Activated T-cell treated with anti-CD3 and anti-CD28 coated beads for 4 hours (primary cell): ENCODE results near the gene FANCM.
A peak's percentile ranks its signal among the peaks of the same experiment; 100 is the strongest.
"Not testable (repeated sequence)": the region's sequence is repeated elsewhere in the genome, so short reads cannot be mapped to it uniquely, and the experiment has no call there.

Source experiments
- DNase-seq: peaks from one replicate; pipeline ENCODE4 v3.0.0-alpha.2; 2020

FANCM gene

GRCh38 chr14:45140661-45141187 is 5.0 kb downstream of the FANCM start:
- no peak for DNase-seq

DNA sequence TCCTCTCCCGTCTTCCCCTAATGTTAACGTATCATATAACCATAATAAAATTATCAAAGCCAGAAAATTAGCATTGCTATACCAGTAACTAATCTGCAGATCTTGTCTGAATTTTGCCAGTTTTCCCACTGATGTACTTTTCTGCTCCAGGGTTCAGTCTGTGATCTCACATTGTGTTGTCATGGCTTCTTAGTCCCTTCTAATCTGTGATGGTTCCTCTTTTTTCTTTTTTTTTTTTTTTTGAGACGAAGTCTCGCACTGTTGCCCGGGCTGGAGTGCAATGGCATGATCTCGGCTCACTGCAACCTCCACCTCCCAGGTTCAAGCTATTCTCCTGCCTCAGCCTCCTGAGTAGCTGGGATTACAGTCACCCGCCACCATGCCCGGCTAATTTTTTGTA is 6.4 kb downstream of the FANCM start:
- not testable (repeated sequence) for DNase-seq

- DNase-seq, result no peak
These were observed 8.9 kb downstream of the FANCM start for GRCh38 chr14:45144658-45145057.

DNA sequence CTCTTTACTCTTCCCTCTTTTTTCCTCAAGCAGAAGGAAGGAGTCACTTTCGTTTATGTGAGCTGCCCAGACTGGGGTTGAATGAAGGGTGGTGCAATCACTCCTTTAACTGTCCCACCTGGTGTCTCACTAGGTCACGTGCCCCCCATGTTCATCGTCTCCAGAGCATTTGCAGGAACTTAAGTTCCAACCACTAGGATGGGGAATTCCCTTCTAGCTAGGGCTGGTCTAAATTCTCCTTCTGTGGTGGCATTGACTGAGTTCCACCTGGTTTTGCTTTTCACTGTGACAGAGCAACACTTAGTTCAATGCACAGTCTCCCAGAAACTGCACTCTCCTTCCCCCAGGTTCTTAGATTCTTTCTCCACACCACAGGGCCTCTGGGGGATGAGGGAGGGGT is 9.5 kb downstream of the FANCM start:
- no peak for DNase-seq

GRCh38 chr14:45149602-45150001 is 13.9 kb downstream of the FANCM start:
- DNase-seq, result no peak

GRCh38 chr14:45150386-45150890 is 14.7 kb downstream of the FANCM start:
- DNase-seq, result no peak

GRCh38 chr14:45156067-45156466 is 20.3 kb downstream of the FANCM start:
- DNase-seq, result no peak

DNA sequence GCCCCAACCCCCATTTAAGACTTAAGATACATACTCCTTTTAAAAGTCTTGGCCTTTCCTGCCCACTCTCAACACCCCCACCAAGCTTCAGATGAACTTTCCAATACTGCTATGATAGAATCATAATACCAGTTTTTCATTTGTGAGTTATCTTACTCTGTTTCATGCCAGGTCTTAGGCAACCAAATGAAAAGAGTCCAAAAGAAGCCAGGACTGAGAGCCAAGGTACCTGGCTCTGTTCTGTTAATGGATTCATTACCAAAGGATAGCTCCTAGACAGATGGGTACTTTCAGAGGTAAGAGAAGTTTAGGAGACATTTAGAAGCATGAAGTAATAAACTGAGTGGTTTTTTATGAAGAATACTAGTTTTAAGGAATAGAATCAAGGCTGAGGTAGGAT is 34.2 kb downstream of the FANCM start:
- DNase-seq, result no peak

DNA sequence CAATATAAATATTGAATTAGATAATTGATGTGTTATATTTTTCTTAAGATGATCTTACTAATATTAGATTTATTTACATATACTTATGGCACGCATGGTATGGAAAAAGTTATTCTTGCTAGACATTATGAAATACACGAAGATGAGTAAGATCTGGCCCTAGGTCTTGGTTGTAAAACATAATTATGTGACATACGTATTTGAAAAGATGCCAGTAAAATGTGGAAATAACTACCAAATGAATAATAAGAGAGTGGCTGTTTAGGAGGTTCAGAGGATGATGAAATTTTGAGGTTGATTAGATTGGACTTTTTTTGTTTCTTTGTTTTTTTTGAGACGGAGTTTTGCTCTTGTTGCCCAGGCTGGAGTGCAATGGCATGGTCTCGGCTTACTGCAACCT is 41.3 kb downstream of the FANCM start:
- DNase-seq, result no peak

GRCh38 chr14:45181329-45181728 is 45.6 kb downstream of the FANCM start:
- no peak for DNase-seq

DNA sequence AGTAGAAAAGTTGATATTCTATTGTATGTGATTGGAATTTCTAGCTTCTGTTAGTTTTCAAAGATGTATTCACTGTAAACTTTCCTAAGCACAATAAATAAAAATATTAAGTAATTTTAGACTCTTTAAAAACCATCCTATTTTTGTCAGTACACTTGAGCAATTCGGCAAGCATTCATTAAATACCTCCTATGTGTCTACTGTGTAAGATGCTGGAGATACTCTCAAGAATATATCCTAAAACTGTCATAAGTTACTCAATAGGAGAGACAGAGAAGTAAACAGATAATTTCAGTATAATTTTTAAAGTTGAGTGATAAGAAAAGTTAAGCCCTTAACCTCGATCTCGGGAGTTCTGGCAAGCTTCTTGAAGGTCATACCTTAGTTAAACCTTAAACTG is 46.1 kb downstream of the FANCM start:
- no peak for DNase-seq

DNA sequence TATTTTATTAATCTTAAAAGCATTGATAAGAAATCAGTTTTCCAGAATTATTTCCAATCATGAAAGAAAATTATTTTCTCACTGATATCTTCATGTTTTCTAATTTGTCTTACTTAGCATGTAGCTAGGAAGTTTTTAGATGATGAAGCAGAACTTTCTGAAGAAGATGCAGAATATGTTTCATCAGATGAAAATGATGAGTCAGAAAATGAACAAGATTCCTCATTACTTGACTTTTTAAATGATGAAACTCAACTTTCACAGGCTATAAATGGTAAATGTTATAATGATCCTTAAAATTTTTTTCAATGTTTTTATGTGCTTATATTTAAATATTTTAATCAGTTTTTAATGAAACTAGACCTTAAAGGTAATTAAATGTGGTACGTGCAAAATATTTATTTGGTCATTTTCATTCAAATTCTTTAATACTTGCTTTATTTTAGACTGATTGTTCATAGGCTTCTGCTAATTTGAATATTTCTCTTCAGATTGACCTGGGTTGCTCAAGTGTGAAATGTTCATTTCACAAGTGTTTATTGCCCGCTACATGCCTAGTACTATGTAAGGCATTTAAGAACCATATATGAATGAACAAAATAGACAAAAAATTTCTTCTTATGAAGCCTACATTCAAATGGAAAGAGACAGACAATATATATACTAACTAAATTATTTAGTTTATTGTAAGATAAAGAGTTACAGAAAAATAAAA is 49.5 kb downstream of the FANCM start:
- DNase-seq, result no peak

DNA sequence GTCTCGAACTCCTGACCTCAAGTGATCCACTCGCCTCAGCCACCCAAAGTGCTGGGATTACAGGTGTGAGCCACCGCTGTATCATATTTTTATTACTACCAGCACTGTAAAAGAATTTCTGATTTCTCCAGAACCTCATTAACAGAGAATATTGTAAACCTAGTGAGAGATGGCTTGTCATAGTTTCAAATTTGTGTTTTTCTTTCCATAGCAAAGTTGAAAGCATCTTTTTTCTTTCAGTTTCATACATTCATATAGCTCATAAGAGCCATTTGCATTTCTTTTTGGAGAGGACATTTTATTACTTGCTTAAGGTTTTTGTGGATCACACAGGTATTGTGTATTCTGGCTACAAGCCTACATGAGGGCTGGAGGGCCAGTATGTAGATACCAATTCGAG is 59.2 kb downstream of the FANCM start:
- DNase-seq, result no peak

DNA sequence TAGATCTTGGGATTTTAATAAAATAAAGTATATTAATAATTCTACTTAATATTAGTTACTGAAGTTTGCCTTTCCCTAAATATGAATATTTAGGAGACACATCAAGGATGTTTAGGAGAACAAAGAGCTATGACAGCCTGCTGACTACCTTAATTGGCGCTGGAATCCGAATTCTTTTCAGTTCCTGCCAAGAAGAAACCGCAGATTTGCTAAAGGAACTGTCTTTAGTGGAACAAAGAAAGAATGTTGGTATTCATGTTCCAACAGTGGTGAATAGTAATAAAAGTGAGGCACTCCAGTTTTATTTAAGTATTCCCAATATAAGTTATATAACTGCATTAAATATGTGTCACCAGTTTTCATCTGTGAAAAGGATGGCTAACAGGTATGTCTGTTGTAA is 62.8 kb downstream of the FANCM start:
- no peak for DNase-seq

- DNase-seq, result no peak
These were observed 63.5 kb downstream of the FANCM start for GRCh38 chr14:45199230-45199629.

DNA sequence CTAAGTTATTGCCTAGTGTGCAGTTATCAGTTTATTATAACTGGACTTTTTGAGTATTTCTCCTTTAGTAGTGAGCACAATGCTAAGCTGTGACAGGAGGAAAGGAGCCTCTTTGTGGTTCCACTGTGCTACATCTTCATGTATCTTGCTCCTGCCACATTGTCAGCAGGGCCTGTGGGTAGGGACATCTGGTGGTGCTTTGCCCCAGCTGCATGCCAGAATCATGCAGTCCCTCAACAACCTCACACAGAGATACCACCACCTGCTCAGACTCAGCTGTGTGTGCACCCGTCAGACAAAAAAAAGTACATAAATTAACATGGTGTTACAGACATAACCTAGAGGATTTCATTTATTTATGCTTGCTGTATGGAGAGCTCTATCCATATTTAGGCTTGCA is 66.2 kb downstream of the FANCM start:
- DNase-seq, result peak; percentile 2

DNA sequence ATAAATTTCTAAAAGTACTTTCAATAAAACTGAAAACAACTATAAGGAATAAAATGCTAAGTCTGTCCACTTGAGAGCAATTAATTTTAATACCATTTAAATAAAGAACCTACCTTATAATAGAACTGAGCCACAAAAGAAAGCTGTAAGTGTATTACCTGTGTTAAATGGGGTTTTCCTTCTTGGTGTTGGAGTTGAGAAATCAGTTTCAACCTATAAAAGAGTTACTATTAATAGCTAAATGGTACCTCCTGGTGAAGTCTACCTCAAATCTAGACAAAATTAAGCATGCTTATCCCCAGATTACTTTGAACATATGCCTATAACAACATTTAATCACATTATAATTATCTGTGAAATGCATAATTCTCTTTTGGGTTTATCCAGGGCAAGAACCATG is 68.5 kb downstream of the FANCM start:
- no peak for DNase-seq

- no peak for DNase-seq
These were observed 74.4 kb downstream of the FANCM start for GRCh38 chr14:45210159-45210558.

DNA sequence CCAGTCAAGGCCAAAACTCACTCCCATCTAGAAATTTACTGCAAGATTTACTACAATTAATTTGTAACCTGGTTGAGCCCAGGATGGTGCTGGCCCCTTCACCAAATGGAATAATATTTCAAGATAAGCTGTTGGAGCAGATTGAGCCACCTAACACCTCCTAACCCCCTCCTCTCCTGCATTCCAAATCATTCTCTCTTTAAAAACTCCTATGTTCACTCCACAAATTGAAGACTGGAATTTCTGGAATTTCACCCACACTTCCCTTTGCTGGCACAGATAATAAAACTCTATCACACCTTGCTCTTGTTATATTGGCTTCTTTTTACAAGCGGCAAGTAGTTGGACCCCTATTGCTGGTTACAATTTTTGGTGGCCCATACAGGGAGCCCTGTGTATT is 75.6 kb downstream of the FANCM start:
- no peak for DNase-seq

DNA sequence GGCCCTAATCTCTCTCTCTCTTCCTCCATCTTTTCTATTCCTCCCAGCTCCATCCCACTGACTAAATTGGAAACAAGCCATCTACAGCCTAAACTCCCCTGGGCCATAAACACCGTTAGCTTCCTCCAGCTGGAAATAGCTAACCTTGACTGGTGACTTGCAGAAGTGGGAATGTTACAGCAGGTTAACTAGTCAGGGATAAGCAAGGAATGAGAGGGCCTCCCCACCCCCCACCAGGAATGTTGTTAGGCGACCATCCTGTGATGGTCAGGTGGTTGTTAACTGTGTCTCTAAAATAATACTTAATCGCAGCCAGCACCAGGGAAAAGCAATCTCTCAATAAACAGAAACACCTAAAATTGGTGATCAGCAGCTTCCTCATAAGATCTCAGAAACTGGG is 76.5 kb downstream of the FANCM start:
- DNase-seq, result no peak

DNA sequence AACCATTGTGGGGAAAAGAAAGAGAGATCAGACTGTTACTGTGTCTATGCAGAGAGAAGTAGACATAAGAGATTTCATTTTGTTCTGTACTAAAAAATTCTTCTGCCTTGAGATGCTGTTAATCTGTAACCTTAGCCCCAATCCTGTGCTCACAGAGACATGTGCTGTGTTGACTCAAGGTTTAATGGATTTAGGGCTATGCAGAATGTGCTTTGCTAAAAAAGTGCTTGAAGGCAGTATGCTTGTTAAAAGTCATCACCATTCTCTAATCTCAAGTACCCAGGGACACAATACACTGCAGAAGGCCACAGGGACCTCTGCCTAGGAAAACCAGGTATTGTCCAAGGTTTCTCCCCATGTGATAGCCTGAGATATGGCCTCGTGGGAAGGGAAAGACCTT is 78.0 kb downstream of the FANCM start:
- not testable (repeated sequence) for DNase-seq

DNA sequence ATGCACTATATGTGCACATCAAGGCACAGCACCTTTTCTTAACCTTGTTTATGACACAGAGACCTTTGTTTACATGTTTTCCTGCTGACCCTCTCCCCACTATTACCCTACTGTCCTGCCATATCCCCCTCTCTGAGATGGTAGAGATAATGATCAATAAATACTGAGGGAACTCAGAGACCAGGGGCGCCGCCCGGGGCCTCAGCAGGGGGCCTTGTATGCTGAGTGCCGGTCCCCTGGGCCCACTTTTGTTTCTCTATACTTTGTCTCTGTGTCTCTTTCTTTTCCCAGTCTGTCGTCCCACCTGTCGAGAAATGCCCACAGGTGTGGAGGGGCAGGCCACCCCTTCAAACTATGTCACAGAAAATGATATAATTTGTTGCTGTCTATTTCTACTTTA is 78.6 kb downstream of the FANCM start:
- DNase-seq, result not testable (repeated sequence)

DNA sequence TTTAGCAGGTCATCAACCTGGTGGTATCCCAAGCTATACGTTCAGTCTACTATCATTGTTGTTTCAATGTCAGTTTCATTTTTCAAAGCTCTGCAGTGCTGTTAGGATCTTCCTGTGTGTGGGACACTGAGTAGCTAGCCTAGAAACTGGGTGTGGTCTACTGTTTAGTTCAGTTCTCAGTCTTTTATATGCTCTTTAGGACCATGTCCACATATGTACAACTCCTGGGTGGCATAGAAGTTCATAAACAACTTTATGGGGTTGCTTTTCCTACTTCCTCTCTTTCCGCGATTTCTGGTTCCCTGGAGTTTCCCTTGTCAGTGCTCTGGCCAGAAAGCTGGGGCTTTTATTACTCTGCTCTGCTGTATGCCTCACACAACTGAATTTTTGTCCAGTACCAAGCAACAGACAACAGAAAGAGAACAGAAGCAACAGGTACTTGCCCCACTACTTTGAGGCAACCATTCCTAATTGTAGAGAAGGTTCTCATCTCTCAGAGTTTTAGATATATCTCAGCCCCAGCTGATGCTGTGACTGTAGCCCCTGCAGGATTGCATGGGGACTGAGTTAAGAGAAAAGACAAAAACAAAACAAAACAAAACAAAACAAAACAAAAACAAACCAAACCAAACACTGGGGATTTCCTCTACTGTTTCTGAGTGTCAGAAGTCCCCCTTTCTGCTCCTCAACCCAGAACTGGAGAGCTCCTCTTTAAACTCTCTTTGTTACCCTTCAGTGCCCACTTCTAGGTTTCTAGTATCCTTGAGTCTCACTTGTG is 86.9 kb downstream of the FANCM start:
- no peak for DNase-seq

DNA sequence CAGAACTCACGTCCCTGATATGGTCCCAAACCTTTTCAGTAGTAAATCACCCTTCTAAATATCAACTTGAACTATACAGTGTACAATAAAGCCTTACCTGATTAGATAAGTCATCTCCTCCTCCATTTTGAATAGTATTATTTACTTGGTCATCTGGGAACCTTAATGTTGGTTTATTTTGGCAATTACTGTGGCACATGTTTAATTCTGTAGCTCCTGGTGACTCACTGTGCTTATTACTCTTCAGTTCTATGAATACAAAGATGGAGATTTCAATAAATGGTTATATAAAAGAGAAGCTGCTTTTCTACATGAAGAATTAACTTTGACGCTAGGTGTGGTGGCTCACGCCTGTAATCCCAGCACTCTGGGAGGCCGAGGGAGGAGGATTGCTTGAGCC is 91.8 kb downstream of the FANCM start:
- DNase-seq, result no peak
